Suprapubic skin (tissue), 4 donors: ENCODE data around the gene ANKRD44. TPM values are rescaled to one million over a fixed set of nuclear protein-coding genes. Genes with fewer than 3 reads are reported as not detected.
A peak's percentile ranks its signal among the peaks of the same experiment; 100 is the strongest.

ENCODE experiments used
- DNase-seq, 2 donors: peaks; one replicate each; pipeline ENCODE4 v3.0.0-alpha.2; 2019; ENCODE audit warnings: low spot score in 2 of 2
- H3K27ac ChIP-seq: fragments of 200-600 bp; sonication (generic); one replicate; pipeline ENCODE4 v1.5.1; 2019
- H3K27me3 ChIP-seq: fragments of 200-600 bp; sonication (generic); one replicate; pipeline ENCODE4 v1.5.1; 2019
- H3K36me3 ChIP-seq: fragments of 200-600 bp; sonication (generic); one replicate; pipeline ENCODE4 v1.5.1; 2019
- H3K4me1 ChIP-seq: fragments of 200-600 bp; sonication (generic); one replicate; pipeline ENCODE4 v1.5.1; 2019
- H3K4me3 ChIP-seq: fragments of 200-600 bp; sonication (generic); one replicate; pipeline ENCODE4 v1.5.1; 2019; ENCODE audit warnings: mild to moderate bottlenecking
- H3K9me3 ChIP-seq: fragments of 200-600 bp; sonication (generic); one replicate; pipeline ENCODE4 v1.5.1; 2019
- CTCF ChIP-seq, 2 donors: fragments of 200-600 bp in 1 of 2; fragments of 450-650 bp in 1 of 2; sonication (generic) in 1 of 2; IDR thresholded peaks; one replicate each; pipeline ENCODE4 v1.5.1; 2016 to 2019; ENCODE audit warnings: antibody characterized with exemption in 2 of 2, mild to moderate bottlenecking in 1 of 2, moderate library complexity in 1 of 2
- EP300 ChIP-seq: sonication (generic); formaldehyde crosslinking; IDR thresholded peaks from one replicate; pipeline ENCODE4 v1.6.1; 2017; ENCODE audit warnings: antibody characterized with exemption
- POLR2A ChIP-seq, 2 donors: fragments of 450-650 bp; IDR thresholded peaks; one replicate each; pipeline ENCODE4 v1.6.1; 2017; ENCODE audit warnings: antibody characterized with exemption in 2 of 2, mild to moderate bottlenecking in 2 of 2, moderate library complexity in 2 of 2
- POLR2AphosphoS5 ChIP-seq, 3 donors: sonication (generic); formaldehyde crosslinking; IDR thresholded peaks; one replicate each; pipeline ENCODE4 v1.6.1; 2017; ENCODE audit warnings: antibody characterized with exemption in 3 of 3
- WGBS: methylation state at CpG from one replicate; pipeline ENCODE4 v1.1.5; 2018; 5-methylcytosine and 5-hydroxymethylcytosine counted together
- total RNA-seq, 4 donors: library from RNA; depleted of rRNA; stranded (reverse); fragments of >200 nt; gene quantifications; one replicate each; pipeline ENCODE4 v1.1.0, GENCODE V29; 2016

The ANKRD44 gene
- total RNA-seq, 4 donors from 2014 or later, result 6.3 to 34.4 (median 17.8) TPM

GRCh38 chr2:197174539-197175094 is 136.0 kb downstream of the ANKRD44 start:
- H3K27ac ChIP-seq, result no peak overlapping the region
- no peak for DNase-seq
- TF ChIP-seq CTCF (IDR thresholded peaks at IDR 0.05) (no peak), POLR2AphosphoS5 (IDR thresholded peaks at IDR 0.05) (no peak), POLR2A (IDR thresholded peaks at IDR 0.05) (no peak), EP300 (no peak)
- H3K4me1 ChIP-seq, result peaks cover 3% of the 10 kb centered on the region
- H3K4me3 ChIP-seq, result no peak overlapping the region
- no peaks in the 10 kb centered on the region for H3K27me3 ChIP-seq
- H3K9me3 ChIP-seq, result no peaks in the 10 kb centered on the region
- no peaks in the 10 kb centered on the region for H3K36me3 ChIP-seq
- whole genome bisulfite sequencing, result 57% methylated on average over 2 of the region's 2 CpGs

GRCh38 chr2:197171582-197171981 is 139.0 kb downstream of the ANKRD44 start:
- WGBS, result 96% methylated on average over 4 of the region's 4 CpGs
- no peak overlapping the region for H3K27ac ChIP-seq
- no peaks in the 10 kb centered on the region for H3K27me3 ChIP-seq
- TF ChIP-seq EP300 (no peak), POLR2AphosphoS5 (IDR thresholded peaks at IDR 0.05) (no peak), CTCF (IDR thresholded peaks at IDR 0.05) (no peak), POLR2A (IDR thresholded peaks at IDR 0.05) (no peak)
- no peaks in the 10 kb centered on the region for H3K9me3 ChIP-seq
- no peaks in the 10 kb centered on the region for H3K36me3 ChIP-seq
- H3K4me3 ChIP-seq, result no peak overlapping the region
- DNase-seq, result no peak
- H3K4me1 ChIP-seq, result peaks cover 10% of the 10 kb centered on the region

GRCh38 chr2:197170208-197170607 is 140.4 kb downstream of the ANKRD44 start:
- Histone ChIP-seq H3K27ac (no peak overlapping the region), H3K4me3 (no peak overlapping the region), H3K36me3 (no peaks in the 10 kb centered on the region), H3K27me3 (no peaks in the 10 kb centered on the region), H3K9me3 (no peaks in the 10 kb centered on the region), H3K4me1 (peaks cover 10% of the 10 kb centered on the region)
- DNase-seq, result no peak
- TF ChIP-seq CTCF (IDR thresholded peaks at IDR 0.05), result no peak
- TF ChIP-seq POLR2A (IDR thresholded peaks at IDR 0.05), result no peak
- no peak for TF ChIP-seq EP300
- WGBS, result 23% methylated on average over 1 of the region's 1 CpG

- WGBS, result 65% methylated on average over 5 of the region's 5 CpGs
These were observed 141.9 kb downstream of the ANKRD44 start for GRCh38 chr2:197168705-197169104.

More at GRCh38 chr2:197168705-197169104, 141.9 kb downstream of the ANKRD44 start:
- H3K36me3 ChIP-seq, result no peaks in the 10 kb centered on the region
- no peak overlapping the region for H3K4me3 ChIP-seq
- peaks cover 10% of the 10 kb centered on the region for H3K4me1 ChIP-seq
- TF ChIP-seq EP300 (peak; percentile 25), CTCF (IDR thresholded peaks at IDR 0.05) (peak; percentile 27 to 46), POLR2AphosphoS5 (IDR thresholded peaks at IDR 0.05) (no peak), POLR2A (IDR thresholded peaks at IDR 0.05) (no peak)
- H3K9me3 ChIP-seq, result no peaks in the 10 kb centered on the region
- DNase-seq, result peak in 1 of 2 donors; percentile 68
- no peaks in the 10 kb centered on the region for H3K27me3 ChIP-seq
- H3K27ac ChIP-seq, result no peak overlapping the region
